NCI-H146 (cell line): ENCODE measurements around the gene KLHL40.
"Not testable (repeated sequence)": the region's sequence is repeated elsewhere in the genome, so short reads cannot be mapped to it uniquely, and the experiment has no call there.

ENCODE experiments used
- DNase-seq: peaks from one replicate; lab custom pipeline; 2025; lab: John Stamatoyannopoulos, UW

Gene KLHL40

GRCh38 chr3:42722442-42722841 is 37.1 kb downstream of the KLHL40 start:
- not testable (repeated sequence) for DNase-seq

GRCh38 chr3:42723219-42723618 is 37.9 kb downstream of the KLHL40 start:
- DNase-seq = no peak

GRCh38 chr3:42725454-42725853 is 40.1 kb downstream of the KLHL40 start:
- no peak for DNase-seq

GRCh38 chr3:42728056-42728455 is 42.7 kb downstream of the KLHL40 start:
- DNase-seq = no peak

GRCh38 chr3:42728668-42729364 is 43.5 kb downstream of the KLHL40 start:
- no peak for DNase-seq

GRCh38 chr3:42729404-42730145 is 44.2 kb downstream of the KLHL40 start:
- no peak for DNase-seq

- no peak for DNase-seq
Measured at GRCh38 chr3:42730294-42730693, 45.0 kb downstream of the KLHL40 start.

- no peak for DNase-seq
Measured at GRCh38 chr3:42730706-42731420, 45.5 kb downstream of the KLHL40 start.

GRCh38 chr3:42731476-42732195 is 46.3 kb downstream of the KLHL40 start:
- no peak for DNase-seq

- DNase-seq = no peak
Measured at GRCh38 chr3:42732196-42732828, 47.0 kb downstream of the KLHL40 start.

- DNase-seq = no peak
Measured at GRCh38 chr3:42732829-42733459, 47.6 kb downstream of the KLHL40 start.

GRCh38 chr3:42733501-42734262 is 48.3 kb downstream of the KLHL40 start:
- no peak for DNase-seq

- DNase-seq = no peak
Measured at GRCh38 chr3:42734263-42734860, 49.0 kb downstream of the KLHL40 start.

GRCh38 chr3:42735019-42735418 is 49.7 kb downstream of the KLHL40 start:
- DNase-seq = no peak

- DNase-seq = no peak
Measured at GRCh38 chr3:42735615-42736014, 50.3 kb downstream of the KLHL40 start.

- DNase-seq = no peak
Measured at GRCh38 chr3:42736081-42736480, 50.7 kb downstream of the KLHL40 start.

- DNase-seq = no peak
Measured at GRCh38 chr3:42736531-42736930, 51.2 kb downstream of the KLHL40 start.

GRCh38 chr3:42739401-42740158 is 54.2 kb downstream of the KLHL40 start:
- no peak for DNase-seq

- DNase-seq = no peak
Measured at GRCh38 chr3:42741796-42742195, 56.5 kb downstream of the KLHL40 start.
